NCI-H1694 treated with DMSO at 0.1 percent for 48 hours (cell line): ENCODE data around the gene PZP.
"Not testable (repeated sequence)": the region's sequence is repeated elsewhere in the genome, so short reads cannot be mapped to it uniquely, and the experiment has no call there.

Source experiments
- DNase-seq: peaks from one replicate; lab custom pipeline; 2025; lab: John Stamatoyannopoulos, UW

PZP gene

DNA sequence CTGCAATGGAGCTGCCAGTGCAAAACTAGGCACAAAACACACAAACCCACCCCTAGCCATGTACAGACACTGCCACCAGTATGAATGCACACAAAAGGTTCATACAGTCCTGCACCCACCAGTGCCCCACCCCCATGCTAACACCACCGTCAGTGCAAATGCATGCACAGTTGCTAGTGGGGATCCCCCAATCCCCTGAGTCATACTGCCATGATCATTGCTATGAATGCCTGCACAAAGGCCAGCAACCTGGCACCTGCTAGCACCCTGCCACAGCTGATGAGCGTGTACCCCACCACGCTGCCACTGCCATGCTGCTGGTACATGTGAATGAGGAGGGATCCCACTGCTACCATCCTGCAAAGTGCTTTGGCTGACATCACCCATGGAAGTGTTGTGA is 23.9 kb downstream of the PZP start:
- no peak for DNase-seq

DNA sequence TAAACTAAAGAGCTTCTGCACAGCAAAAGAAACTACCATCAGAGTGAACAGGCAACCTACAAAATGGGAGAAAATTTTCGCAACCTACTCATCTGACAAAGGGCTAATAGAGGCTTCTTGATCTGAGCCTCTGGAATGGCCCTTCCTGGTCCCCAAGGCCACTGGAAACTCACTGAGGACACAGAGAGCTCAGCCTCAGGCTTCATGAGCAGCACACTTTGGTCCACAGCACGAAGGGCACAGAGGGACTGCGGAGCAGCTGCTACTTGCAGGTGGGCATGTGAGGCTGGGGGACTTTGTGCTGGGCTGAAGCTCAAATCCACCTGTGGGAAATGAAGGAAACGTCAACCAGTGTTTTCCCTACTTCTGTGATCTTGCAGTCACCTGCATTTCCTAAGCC is 27.4 kb downstream of the PZP start:
- DNase-seq, result no peak

DNA sequence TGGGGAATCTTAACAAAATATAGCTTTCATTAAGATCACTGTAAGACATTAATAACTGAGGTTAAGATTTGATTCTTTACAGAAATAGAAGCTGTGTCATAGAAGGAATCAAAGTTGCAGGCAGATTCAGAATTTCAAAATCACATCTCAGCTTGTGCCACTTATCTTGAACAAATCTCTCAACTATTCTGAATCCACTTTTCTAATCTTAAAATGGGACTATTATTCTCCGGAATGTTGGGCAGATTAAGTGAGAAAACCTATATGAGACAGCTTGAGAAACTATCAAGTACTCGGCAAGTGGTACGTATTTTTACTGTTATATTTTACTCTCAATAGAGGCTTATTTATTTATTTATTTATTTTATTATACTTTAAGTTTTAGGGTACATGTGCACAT is 28.4 kb downstream of the PZP start:
- DNase-seq, result no peak

DNA sequence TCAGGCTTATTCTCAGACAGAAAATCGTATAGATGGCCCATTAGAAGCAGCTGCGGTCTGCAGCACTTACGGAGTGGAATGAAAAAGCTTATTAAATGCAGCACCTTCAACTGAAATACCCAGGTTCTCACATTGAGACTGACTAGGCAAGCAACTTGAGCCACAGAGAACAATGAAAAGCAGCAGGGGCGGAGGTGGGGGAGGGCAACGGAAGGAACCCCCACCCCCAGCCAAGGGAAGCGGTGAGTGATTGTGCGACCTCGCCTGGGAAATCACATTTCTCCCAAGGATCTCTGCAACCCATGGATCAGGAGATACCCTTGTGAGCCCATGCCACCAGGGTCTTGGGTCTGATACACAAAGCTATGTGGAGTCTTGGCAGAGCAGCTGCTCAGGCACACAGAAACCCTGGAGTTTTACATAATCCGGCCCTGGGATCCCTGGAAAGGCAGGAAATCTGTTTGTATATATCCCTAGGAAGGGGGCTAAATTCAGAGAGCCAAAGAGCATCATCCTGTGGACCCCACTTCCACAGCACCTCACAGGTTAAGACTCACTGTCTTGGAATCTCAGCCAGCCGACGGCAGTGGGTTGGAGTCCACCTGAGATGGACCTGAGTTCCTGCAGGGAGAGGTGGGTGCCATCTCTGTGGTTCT is 38.1 kb downstream of the PZP start:
- DNase-seq, result no peak

DNA sequence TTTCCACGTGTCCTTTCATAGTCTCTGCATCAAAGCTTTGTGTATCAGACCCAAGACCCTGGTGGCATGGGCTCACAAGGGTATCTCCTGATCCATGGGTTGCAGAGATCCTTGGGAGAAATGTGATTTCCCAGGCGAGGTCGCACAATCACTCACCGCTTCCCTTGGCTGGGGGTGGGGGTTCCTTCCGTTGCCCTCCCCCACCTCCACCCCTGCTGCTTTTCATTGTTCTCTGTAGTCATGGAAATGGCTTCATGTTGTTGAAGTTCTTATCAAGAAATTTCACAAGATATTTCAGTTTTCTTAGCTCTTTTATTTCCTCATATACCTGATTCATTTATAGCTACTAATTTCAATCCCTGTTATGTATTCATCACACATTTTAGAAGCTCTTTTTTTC is 40.9 kb downstream of the PZP start:
- DNase-seq, result not testable (repeated sequence)

- DNase-seq, result no peak
Measured at GRCh38 chr12:9163392-9163791, 44.8 kb downstream of the PZP start.

- DNase-seq, result no peak
Measured at GRCh38 chr12:9156119-9156518, 52.1 kb downstream of the PZP start.

GRCh38 chr12:9149372-9149771 is 58.8 kb downstream of the PZP start:
- no peak for DNase-seq

DNA sequence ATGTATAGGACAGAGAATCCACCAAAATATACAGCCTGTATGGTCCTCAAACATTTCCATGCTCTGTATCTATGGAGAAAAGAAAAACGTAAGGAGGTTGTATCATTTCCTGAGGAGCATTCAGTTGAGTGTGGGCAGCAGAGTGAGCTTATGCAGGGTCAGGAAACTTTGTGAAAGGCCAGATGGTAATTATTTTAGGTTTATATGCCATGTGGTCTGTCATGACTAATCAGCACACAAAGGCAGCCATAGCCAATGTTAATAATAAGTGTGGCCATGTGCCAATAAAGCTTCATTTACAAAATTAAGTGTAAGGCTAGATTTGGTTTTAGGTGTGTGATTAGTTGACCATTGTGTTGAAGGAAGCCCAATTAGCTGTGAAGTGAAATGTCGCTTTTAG is 59.3 kb downstream of the PZP start:
- DNase-seq, result no peak

DNA sequence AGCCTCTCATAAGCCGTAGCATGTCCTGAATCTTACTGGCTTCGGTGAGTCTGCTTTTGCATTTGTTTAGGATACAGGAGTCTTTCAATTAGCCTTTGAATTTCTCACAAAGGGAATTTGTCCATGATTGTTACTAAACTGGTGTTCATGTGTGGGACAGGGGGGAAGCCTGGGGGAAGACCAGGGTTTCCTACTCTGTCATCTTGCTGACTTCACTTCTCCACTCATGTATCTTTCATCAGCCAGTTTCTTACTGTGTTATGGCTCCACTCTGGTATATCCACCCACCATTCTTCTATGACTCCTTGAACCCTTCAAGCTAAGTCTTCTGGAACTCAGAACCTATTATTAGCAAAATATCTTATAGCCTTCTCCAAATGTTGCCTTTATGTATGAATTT is 60.7 kb downstream of the PZP start:
- DNase-seq, result no peak

GRCh38 chr12:9144730-9145106 is 63.5 kb downstream of the PZP start:
- DNase-seq, result no peak

DNA sequence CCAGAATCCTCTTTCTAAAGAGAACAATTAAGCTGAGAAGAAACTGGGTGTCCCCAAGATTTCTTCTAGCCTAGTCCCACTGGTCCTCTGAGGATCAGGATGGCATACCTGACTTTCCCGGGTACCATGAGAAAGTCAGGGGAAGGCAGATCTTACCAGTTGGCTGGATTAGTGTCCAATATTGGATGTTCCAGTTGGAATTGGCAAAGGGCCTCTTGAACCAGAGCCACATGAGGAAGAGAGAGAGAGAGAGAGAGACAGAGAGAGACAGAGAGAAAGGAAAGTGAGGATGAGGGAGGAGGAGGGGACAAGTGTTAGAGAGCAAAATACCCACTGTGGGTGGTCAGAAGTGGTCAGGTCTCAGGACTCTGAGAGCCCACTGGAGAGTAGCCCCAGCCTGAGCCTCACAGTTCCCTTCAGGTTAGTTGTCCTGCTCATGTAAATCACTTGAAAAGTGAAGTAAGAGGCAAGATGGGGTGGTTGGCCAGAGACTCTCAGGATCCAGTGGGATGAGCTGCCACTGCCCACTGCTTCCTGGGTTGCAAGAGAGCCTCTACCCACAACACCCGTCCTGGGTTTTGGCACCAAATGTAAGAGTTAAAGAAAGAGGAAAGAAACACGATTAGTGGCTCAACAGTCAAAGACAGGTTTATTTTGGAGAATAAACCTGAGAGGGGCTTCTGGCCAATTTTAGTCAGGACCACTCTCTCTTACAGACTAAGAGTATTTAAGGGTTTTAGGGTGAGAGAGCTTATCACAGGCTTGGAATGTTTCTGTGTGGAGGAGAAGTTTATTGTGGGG is 64.1 kb downstream of the PZP start:
- no peak for DNase-seq

DNA sequence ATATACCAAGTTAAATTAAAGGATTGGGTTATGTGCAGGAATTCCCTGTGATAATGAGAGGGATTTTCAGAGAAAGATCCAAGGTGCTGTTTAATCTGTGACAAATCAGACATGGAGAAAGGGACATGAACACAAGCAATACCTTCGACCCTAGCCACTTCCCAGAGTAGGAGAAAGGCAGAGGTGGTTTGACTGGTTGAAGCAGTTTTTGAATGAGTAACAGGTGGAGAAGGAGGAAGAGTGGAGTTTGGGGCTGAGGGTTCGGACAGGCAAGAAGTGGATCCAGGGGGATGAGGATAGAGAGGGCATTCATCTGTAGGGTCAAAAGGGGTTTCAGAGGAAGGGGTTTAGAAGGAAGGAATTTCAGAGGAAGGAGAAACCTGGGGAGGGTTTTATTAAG is 65.1 kb downstream of the PZP start:
- DNase-seq, result no peak

DNA sequence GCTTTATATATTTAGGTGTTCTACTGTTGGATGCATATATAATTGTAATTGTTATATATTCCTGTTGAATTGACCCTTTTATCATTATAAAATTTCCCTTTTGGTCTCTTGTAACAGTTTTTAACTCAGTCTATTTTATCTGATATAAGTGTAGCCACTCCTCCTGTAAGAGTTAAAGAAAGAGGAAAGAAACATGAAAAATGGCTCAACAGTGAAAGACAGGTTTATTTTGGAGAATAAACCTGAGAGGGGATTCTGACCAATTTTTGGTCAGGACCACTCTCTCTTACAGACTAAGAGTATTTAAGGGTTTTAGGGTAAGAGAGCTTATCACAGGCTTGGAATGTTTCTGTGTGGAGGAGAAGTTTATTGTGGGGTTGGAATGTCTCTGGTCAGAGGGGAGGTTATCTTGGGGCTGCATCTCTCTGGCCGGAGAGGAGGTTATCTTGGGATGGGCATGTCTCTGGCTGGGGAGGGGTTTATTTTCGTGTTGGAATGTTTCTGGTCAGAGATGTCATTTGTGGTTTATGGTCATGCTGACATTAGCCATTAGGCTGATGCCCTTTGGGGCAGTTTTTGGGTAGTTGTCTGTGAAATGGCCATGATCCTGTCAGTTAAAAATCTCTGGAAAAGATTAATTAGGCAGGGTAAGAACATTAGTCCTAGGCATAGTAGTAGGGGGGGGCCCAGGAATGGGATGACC is 68.5 kb downstream of the PZP start:
- DNase-seq, result not testable (repeated sequence)

- no peak for DNase-seq
Measured at GRCh38 chr12:9135903-9136310, 72.3 kb downstream of the PZP start.

DNA sequence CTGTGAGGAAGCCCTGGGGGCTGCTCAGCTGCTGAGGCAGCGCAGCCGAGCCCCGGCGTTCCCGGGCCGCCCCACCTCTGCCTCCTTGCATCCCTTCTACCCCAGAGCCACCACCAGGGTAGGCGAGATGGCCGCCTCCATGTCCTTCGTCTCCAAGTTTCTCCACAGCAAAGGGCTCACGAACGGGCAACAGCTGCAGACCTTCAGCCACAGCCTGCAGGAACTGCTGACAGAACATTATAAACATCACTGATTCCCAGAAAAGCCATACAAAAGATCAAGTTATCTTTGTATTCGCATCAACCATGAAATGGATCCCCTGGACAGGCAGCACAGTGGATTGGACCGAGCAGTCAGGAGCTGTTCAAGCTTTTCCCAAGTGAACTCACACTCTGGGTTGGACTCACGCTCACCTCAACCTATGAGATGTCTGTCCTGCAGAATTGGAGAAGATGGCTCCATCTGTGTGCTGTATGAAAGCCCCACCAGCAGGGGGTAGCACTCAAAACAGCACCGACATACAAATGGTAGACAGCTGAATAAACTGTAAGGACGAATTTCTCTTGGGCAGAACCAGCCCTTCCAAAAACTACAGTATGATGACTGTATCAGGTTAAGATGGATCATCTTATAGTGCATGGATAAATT is 73.1 kb downstream of the PZP start:
- DNase-seq, result no peak

DNA sequence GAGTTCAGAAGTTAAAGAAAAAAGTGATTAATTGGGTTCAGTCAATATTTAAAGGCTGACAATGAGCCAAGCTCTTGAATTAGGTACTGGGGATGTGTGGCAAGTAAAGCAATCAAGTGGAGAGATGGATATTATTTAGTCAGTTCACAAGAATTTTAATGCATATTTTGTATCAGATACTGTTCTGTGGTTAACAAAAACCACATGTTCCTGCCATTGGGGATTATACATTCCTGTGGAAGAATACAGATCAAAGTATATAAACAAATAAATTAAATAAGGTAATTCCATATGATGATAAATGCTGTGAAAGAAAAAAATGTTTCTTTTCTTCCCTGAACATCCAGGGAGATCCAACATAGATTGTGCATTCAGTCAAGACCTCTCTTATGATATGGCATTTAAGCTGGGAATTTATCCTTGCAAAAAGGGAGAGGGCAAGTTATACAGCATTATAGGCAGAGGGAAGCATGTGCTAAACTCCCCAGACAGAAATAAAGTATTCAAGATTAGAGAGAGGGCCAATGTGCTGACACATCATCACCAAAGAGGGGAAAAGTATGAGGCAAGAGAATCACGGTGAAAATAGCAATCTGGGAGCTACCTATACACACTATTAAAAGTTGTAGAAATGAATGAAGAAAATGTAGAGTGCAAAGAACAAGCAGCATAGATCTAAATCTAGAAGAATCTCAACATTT is 74.8 kb downstream of the PZP start:
- no peak for DNase-seq

DNA sequence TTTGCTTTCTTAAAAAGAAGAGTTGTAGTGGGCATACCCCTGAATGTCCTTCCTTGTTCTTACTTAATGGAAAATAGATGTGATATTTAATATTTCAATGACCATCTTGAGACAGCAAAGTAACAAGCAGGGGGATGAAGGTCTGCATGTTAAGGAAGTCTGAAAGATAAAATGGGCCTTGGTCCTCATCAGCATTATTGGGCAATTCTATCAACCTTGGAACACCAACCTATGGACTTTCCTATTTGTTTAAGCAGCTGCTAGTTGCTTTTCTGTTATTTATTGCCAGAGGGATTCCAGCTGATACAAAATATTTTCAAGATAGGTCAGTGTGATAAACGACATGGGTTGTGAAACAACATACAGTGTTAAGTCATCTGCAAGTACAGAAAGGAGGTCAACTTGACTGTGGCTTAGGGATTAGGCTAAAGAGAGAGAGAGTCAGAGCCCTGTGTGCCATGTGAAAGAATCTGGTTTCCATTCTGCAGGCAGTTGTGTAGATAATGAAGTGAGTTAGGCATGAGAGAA is 76.1 kb downstream of the PZP start:
- DNase-seq, result no peak

GRCh38 chr12:9130244-9130643 is 78.0 kb downstream of the PZP start:
- DNase-seq, result no peak

GRCh38 chr12:9127936-9128663 is 80.1 kb downstream of the PZP start:
- no peak for DNase-seq

GRCh38 chr12:9127484-9127883 is 80.7 kb downstream of the PZP start:
- no peak for DNase-seq
